ENCODE results near the gene CFAP90.

GRCh38 chr5:7822449-7822848, 28.5 kb downstream of the CFAP90 start:
- TF ChIP-seq POLR2A (IDR thresholded peaks at IDR 0.05; ENCODE audit: low read depth, low read length), result no peak
- no peak for TF ChIP-seq TAF1 (IDR thresholded peaks at IDR 0.05; ENCODE audit: low read depth, low read length)
